NCI-H524 treated with DMSO at 0.1 percent for 48 hours (cell line): ENCODE results near the gene CTRB2.

Experiments
- DNase-seq: peaks from one replicate; lab custom pipeline; 2025; lab: John Stamatoyannopoulos, UW

The CTRB2 gene

DNA sequence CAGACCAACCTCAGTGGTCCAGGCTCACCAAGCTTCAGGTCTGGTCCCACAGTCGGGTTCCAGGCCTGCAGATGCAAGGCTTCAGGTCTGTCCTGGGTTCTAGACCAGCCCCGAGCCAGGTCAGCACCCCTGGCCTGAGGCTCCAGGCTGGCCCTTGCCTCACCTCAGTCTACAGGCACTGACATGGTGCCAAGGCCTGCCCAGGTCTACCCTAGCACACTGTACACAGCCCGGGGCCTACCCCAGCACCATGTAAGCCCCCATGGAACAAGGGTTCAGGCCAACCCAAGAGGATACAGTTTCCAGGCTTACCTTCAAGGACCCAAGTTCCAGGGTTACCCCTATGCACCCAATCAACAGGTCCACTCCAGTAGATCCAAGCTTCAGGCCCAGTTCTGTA lies 31.9 kb downstream of the CTRB2 start:
- no peak for DNase-seq

DNA sequence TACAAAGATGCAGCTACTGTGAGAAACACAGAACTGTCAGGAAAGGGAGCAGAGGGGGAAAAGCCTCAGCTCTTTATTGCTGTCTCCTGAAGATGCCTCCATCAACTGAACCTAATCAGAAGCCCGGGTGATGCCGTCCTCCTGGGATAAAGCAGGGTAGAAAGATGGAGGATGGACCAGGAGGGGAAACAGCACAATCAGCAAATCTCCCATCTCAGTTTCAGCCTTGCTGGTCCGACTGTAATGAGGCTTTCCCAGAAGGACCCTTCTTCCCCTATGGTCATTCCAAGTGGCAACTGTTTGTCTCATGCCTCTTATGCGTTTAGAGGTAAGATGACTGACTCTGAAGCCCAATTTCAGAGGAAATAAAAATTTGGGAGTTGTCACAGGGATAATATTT lies 34.4 kb downstream of the CTRB2 start:
- DNase-seq, result no peak

DNA sequence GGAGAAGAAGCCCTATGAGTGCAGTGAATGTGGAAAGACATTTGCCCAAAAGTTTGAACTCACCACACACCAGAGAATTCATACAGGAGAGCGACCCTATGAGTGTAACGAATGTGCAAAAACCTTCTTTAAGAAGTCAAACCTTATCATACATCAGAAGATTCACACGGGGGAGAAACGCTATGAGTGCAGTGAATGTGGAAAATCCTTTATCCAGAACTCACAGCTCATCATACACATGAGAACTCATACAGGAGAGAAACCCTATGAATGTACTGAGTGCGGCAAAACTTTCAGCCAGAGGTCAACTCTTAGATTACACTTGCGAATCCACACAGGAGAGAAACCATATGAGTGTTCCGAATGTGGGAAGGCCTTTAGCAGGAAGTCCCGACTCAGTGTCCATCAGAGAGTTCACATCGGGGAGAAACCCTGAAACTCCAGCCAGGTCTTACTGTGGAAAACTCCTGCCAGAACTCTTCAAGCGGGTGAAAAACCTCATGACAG lies 37.0 kb downstream of the CTRB2 start:
- no peak for DNase-seq

GRCh38 chr16:75160386-75160785 lies 46.6 kb downstream of the CTRB2 start:
- DNase-seq, result no peak
